ENCODE results near the gene CADPS2.

The CADPS2 gene

GRCh38 chr7:122736183-122736582 lies 150.1 kb downstream of the CADPS2 start:
- Histone ChIP-seq H3K4me3 (replicated peaks; ENCODE audit: insufficient read depth, low read length) (no peak overlapping the region), H3K27ac (replicated peaks) (no peak overlapping the region)

GRCh38 chr7:122727759-122728158 lies 158.5 kb downstream of the CADPS2 start:
- Histone ChIP-seq H3K4me3 (replicated peaks; ENCODE audit: insufficient read depth, low read length) (no peak overlapping the region), H3K27me3 (ENCODE audit: insufficient read depth, poor library complexity, severe bottlenecking) (no peaks in the 10 kb centered on the region), H3K27ac (replicated peaks) (no peak overlapping the region)
- DNase-seq (ENCODE audit: low read depth in 1 of 2, low spot score in 1 of 2): no peak
- TF ChIP-seq SPI1 (IDR thresholded peaks at IDR 0.05; ENCODE audit: borderline replicate concordance, low read depth): no peak
- TF ChIP-seq CTCF (IDR thresholded peaks at IDR 0.05; ENCODE audit: insufficient read depth, low read length): no peak
- TF ChIP-seq POLR2AphosphoS5 (IDR thresholded peaks at IDR 0.05; ENCODE audit: low read depth): no peak
- no peak for TF ChIP-seq REST (IDR thresholded peaks at IDR 0.05; ENCODE audit: insufficient replicate concordance, low read depth)
- TF ChIP-seq GABPA (IDR thresholded peaks at IDR 0.05; ENCODE audit: low read depth): no peak

More at GRCh38 chr7:122736183-122736582, 150.1 kb downstream of the CADPS2 start:
- DNase-seq (ENCODE audit: low read depth in 1 of 2, low spot score in 1 of 2): no peak
- TF ChIP-seq REST (IDR thresholded peaks at IDR 0.05; ENCODE audit: insufficient replicate concordance, low read depth): no peak
- TF ChIP-seq GABPA (IDR thresholded peaks at IDR 0.05; ENCODE audit: low read depth): no peak
- no peak for TF ChIP-seq SPI1 (IDR thresholded peaks at IDR 0.05; ENCODE audit: borderline replicate concordance, low read depth)
- no peak for TF ChIP-seq CTCF (IDR thresholded peaks at IDR 0.05; ENCODE audit: insufficient read depth, low read length)
- TF ChIP-seq POLR2AphosphoS5 (IDR thresholded peaks at IDR 0.05; ENCODE audit: low read depth): no peak
- no peaks in the 10 kb centered on the region for H3K27me3 ChIP-seq (ENCODE audit: insufficient read depth, poor library complexity, severe bottlenecking)

- no peak for TF ChIP-seq GABPA (IDR thresholded peaks at IDR 0.05; ENCODE audit: low read depth)
- TF ChIP-seq POLR2AphosphoS5 (IDR thresholded peaks at IDR 0.05; ENCODE audit: low read depth): no peak
- no peak for TF ChIP-seq CTCF (IDR thresholded peaks at IDR 0.05; ENCODE audit: insufficient read depth, low read length)
- no peak for TF ChIP-seq SPI1 (IDR thresholded peaks at IDR 0.05; ENCODE audit: borderline replicate concordance, low read depth)
- TF ChIP-seq REST (IDR thresholded peaks at IDR 0.05; ENCODE audit: insufficient replicate concordance, low read depth): no peak
- no peaks in the 10 kb centered on the region for H3K27me3 ChIP-seq (ENCODE audit: insufficient read depth, poor library complexity, severe bottlenecking)
- DNase-seq (ENCODE audit: low read depth in 1 of 2, low spot score in 1 of 2): no peak
- no peak overlapping the region for H3K27ac ChIP-seq (replicated peaks)
- H3K4me3 ChIP-seq (replicated peaks; ENCODE audit: insufficient read depth, low read length): no peak overlapping the region
Observed at GRCh38 chr7:122727354-122727753, 158.9 kb downstream of the CADPS2 start.

Data from HL-60 (cell line).